HEK293 (cell line): ENCODE data around the gene MRTFA.
A peak's percentile ranks its signal among the peaks of the same experiment; 100 is the strongest.

Experiments
- CTCF ChIA-PET: fragments of 350-600 bp; formaldehyde crosslinking; extraction: SDS; loops from one replicate; lab custom pipeline; 2021; ENCODE audit warnings: antibody characterized with exemption; lab: Yijun Ruan, JAX
- POLR2A ChIA-PET: fragments of 300-600 bp; formaldehyde crosslinking; extraction: SDS; loops from one replicate; lab custom pipeline; 2020; ENCODE audit warnings: antibody characterized with exemption, inconsistent platforms; lab: Yijun Ruan, JAX
- H3K27ac ChIP-seq: fragments of 200-500 bp; sonication (Bioruptor generic); 2 replicates; pipeline ENCODE4 v1.5.1; 2014; ENCODE audit warnings: low read depth, low read length, control low read depth, inconsistent platforms; ENCODE audit errors: extremely low read depth
- H3K36me3 ChIP-seq, 2 experiments: fragments of 200-500 bp in 1 of 2; sonication (Bioruptor generic) in 1 of 2; 1 replicate in 1 of 2; 2 replicates in 1 of 2; pipeline ENCODE4 v1.5.1; 2014 to 2017; ENCODE audit warnings: inconsistent platforms in 2 of 2, low read length in 2 of 2; ENCODE audit not compliant: control insufficient read depth in 2 of 2, insufficient read depth in 1 of 2
- H3K4me1 ChIP-seq: fragments of 200-500 bp; sonication (Bioruptor generic); 2 replicates; pipeline ENCODE4 v1.5.1; 2014; ENCODE audit warnings: mild to moderate bottlenecking, low read length, inconsistent platforms; ENCODE audit not compliant: control insufficient read depth, insufficient read depth
- H3K4me3 ChIP-seq: 2 replicates; pipeline ENCODE4 v1.5.1; 2011; ENCODE audit warnings: low read depth, mild to moderate bottlenecking, control low read depth, low read length, moderate library complexity
- H3K9me3 ChIP-seq: fragments of 200-500 bp; sonication (Bioruptor generic); 2 replicates; pipeline ENCODE4 v1.5.1; 2014; ENCODE audit warnings: low read depth, low read length, inconsistent platforms; ENCODE audit not compliant: control insufficient read depth, insufficient read depth
- KLF8 ChIP-seq: fragments of 450-650 bp; formaldehyde crosslinking; IDR thresholded peaks from 2 replicates; pipeline ENCODE4 v1.5.1; 2016; ENCODE audit warnings: missing biosample characterization, missing genetic modification characterization
- SCRT1 ChIP-seq: fragments of 450-650 bp; formaldehyde crosslinking; IDR thresholded peaks from 2 replicates; pipeline ENCODE4 v1.5.1; 2016; ENCODE audit warnings: missing biosample characterization, missing genetic modification characterization, borderline replicate concordance
- SCRT2 ChIP-seq: fragments of 450-650 bp; formaldehyde crosslinking; IDR thresholded peaks from 2 replicates; pipeline ENCODE4 v1.5.1; 2016; ENCODE audit warnings: missing biosample characterization, missing genetic modification characterization
- SP3 ChIP-seq: fragments of 450-650 bp; formaldehyde crosslinking; IDR thresholded peaks from 2 replicates; pipeline ENCODE4 v1.5.1; 2016; ENCODE audit warnings: missing biosample characterization, missing genetic modification characterization
- ZBTB8A ChIP-seq: fragments of 450-650 bp; formaldehyde crosslinking; IDR thresholded peaks from 2 replicates; pipeline ENCODE4 v1.5.1; 2016; ENCODE audit warnings: missing biosample characterization, missing genetic modification characterization
- ZIC2 ChIP-seq: fragments of 450-650 bp; formaldehyde crosslinking; IDR thresholded peaks from 2 replicates; pipeline ENCODE4 v1.5.1; 2016; ENCODE audit warnings: missing biosample characterization, missing genetic modification characterization
- ZNF114 ChIP-seq: fragments of 450-650 bp; formaldehyde crosslinking; IDR thresholded peaks from 2 replicates; pipeline ENCODE4 v1.5.0; 2017; ENCODE audit warnings: missing biosample characterization, missing genetic modification characterization
- ZNF174 ChIP-seq: fragments of 450-650 bp; formaldehyde crosslinking; IDR thresholded peaks from 2 replicates; pipeline ENCODE4 v1.5.0; 2017; ENCODE audit warnings: missing biosample characterization, mild to moderate bottlenecking, missing genetic modification characterization
- ZNF37A ChIP-seq: fragments of 450-650 bp; IDR thresholded peaks from 2 replicates; pipeline ENCODE4 v1.5.1; 2018; ENCODE audit warnings: missing biosample characterization, missing genetic modification characterization
- ZNF394 ChIP-seq: fragments of 450-650 bp; formaldehyde crosslinking; IDR thresholded peaks from 2 replicates; pipeline ENCODE4 v1.5.1; 2016; ENCODE audit warnings: missing biosample characterization, missing genetic modification characterization, mild to moderate bottlenecking, moderate library complexity, borderline replicate concordance
- ZNF423 ChIP-seq: fragments of 450-650 bp; formaldehyde crosslinking; IDR thresholded peaks from 2 replicates; pipeline ENCODE4 v1.5.1; 2016; ENCODE audit warnings: missing biosample characterization, missing genetic modification characterization
- ZNF433 ChIP-seq: fragments of 450-650 bp; formaldehyde crosslinking; IDR thresholded peaks from 2 replicates; pipeline ENCODE4 v1.5.1; 2016; ENCODE audit warnings: missing biosample characterization, missing genetic modification characterization, low read depth
- ZNF571 ChIP-seq: fragments of 450-650 bp; formaldehyde crosslinking; IDR thresholded peaks from 2 replicates; pipeline ENCODE4 v1.5.0; 2017; ENCODE audit warnings: missing biosample characterization, missing genetic modification characterization
- ZNF776 ChIP-seq: fragments of 450-650 bp; formaldehyde crosslinking; IDR thresholded peaks from 2 replicates; pipeline ENCODE4 v1.5.0; 2017; ENCODE audit warnings: missing biosample characterization, missing genetic modification characterization, borderline replicate concordance
- TF ChIP-seq, protein P1 (sequence below): fragments of 450-650 bp; formaldehyde crosslinking; IDR thresholded peaks from 2 replicates; pipeline ENCODE4 v1.5.1; 2016; ENCODE audit warnings: missing biosample characterization, missing genetic modification characterization, borderline replicate concordance
- TF ChIP-seq, protein P2 (sequence below): fragments of 450-650 bp; formaldehyde crosslinking; IDR thresholded peaks from 2 replicates; pipeline ENCODE4 v1.5.1; 2016; ENCODE audit warnings: missing biosample characterization, missing genetic modification characterization
- TF ChIP-seq, protein P3 (sequence below): fragments of 450-650 bp; formaldehyde crosslinking; IDR thresholded peaks from 2 replicates; pipeline ENCODE4 v1.5.1; 2016; ENCODE audit warnings: missing biosample characterization, missing genetic modification characterization
- TF ChIP-seq, protein P4 (sequence below): fragments of 450-650 bp; formaldehyde crosslinking; IDR thresholded peaks from 2 replicates; pipeline ENCODE4 v1.5.1; 2017; ENCODE audit warnings: missing biosample characterization, missing genetic modification characterization

MRTFA gene

DNA sequence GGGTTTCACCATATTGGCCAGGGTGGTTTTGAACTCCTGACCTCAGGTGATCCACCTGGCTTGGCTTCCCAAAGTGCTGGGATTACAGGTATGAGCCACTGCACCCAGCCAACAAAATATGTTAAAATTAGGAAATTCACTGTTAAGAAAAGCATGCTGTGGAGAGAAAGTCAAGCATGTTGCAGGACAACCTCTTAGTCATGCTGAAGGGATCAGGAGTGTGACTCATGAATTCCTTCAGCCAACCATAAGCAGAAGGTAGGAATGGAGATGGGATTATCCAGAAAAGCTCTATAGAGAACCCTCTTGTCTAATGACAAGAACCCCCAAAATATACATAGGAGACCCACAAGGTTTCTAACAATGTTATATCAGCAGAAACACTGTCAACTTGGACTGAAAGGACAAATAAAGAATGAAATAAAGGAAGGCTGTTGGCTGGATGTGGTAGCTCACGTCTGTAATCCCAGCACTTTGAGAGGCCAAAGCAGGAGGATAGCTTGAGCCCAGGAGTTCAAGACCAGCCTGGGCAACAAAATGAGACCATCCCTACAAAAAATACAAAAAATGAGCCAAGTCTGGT, 16.0 kb downstream of the MRTFA start (continued):
- no peak for TF ChIP-seq ZNF776
- no peak for TF ChIP-seq ZNF37A (tag by site-specific recombination)
- TF ChIP-seq ZNF394 (tag by site-specific recombination): no peak
- TF ChIP-seq, protein P1, sequence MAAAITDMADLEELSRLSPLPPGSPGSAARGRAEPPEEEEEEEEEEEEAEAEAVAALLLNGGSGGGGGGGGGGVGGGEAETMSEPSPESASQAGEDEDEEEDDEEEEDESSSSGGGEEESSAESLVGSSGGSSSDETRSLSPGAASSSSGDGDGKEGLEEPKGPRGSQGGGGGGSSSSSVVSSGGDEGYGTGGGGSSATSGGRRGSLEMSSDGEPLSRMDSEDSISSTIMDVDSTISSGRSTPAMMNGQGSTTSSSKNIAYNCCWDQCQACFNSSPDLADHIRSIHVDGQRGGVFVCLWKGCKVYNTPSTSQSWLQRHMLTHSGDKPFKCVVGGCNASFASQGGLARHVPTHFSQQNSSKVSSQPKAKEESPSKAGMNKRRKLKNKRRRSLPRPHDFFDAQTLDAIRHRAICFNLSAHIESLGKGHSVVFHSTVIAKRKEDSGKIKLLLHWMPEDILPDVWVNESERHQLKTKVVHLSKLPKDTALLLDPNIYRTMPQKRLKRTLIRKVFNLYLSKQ (tag by site-specific recombination): no peak
- TF ChIP-seq, protein P2, sequence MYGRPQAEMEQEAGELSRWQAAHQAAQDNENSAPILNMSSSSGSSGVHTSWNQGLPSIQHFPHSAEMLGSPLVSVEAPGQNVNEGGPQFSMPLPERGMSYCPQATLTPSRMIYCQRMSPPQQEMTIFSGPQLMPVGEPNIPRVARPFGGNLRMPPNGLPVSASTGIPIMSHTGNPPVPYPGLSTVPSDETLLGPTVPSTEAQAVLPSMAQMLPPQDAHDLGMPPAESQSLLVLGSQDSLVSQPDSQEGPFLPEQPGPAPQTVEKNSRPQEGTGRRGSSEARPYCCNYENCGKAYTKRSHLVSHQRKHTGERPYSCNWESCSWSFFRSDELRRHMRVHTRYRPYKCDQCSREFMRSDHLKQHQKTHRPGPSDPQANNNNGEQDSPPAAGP (tag by site-specific recombination): no peak
- TF ChIP-seq ZIC2 (tag by site-specific recombination): no peak
- TF ChIP-seq, protein P3, sequence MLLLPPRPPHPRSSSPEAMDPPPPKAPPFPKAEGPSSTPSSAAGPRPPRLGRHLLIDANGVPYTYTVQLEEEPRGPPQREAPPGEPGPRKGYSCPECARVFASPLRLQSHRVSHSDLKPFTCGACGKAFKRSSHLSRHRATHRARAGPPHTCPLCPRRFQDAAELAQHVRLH (tag by site-specific recombination): peak; percentile 17; the same call in 1 of the 2 replicates

DNA sequence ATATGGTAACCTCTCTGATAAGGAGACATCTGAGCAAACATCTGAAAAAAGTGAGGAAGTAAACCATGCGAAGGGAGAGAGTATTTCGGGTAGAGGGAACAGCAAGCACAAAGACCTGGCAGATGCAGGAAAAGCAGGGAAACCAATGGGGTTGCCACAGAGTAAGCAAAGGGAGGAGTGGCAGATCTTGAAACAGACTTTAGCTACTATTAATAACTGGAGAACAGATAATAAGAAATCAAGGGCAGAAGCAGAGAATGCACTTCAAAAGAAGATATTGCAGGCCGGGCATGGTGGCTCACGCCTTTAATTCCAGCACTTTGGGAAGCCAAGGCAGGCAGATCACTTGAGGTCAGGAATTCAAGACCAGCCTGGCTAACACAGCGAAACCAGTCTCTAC, 18.1 kb downstream of the MRTFA start:
- TF ChIP-seq, protein P4, sequence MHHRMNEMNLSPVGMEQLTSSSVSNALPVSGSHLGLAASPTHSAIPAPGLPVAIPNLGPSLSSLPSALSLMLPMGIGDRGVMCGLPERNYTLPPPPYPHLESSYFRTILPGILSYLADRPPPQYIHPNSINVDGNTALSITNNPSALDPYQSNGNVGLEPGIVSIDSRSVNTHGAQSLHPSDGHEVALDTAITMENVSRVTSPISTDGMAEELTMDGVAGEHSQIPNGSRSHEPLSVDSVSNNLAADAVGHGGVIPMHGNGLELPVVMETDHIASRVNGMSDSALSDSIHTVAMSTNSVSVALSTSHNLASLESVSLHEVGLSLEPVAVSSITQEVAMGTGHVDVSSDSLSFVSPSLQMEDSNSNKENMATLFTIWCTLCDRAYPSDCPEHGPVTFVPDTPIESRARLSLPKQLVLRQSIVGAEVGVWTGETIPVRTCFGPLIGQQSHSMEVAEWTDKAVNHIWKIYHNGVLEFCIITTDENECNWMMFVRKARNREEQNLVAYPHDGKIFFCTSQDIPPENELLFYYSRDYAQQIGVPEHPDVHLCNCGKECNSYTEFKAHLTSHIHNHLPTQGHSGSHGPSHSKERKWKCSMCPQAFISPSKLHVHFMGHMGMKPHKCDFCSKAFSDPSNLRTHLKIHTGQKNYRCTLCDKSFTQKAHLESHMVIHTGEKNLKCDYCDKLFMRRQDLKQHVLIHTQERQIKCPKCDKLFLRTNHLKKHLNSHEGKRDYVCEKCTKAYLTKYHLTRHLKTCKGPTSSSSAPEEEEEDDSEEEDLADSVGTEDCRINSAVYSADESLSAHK: peak; percentile 74
- TF ChIP-seq SP3 (tag by site-specific recombination): no peak
- no peaks in the 10 kb centered on the region; the same call in 1 of the 2 replicates for H3K9me3 ChIP-seq
- H3K36me3 ChIP-seq: peaks cover 0 to 4% of the 10 kb centered on the region in 2 experiments; a peak in 1 of 3 replicates
- H3K27ac ChIP-seq: no peak overlapping the region
- H3K4me1 ChIP-seq: peaks cover 2% of the 10 kb centered on the region
- POLR2A ChIA-PET: interaction anchor here (0.7 kb wide), 1 partner anchor 201 kb away, joined by 4 read pairs; no protein-coding TSS in a partner anchor
- no peak overlapping the region for H3K4me3 ChIP-seq
- CTCF ChIA-PET: no interaction called here

DNA sequence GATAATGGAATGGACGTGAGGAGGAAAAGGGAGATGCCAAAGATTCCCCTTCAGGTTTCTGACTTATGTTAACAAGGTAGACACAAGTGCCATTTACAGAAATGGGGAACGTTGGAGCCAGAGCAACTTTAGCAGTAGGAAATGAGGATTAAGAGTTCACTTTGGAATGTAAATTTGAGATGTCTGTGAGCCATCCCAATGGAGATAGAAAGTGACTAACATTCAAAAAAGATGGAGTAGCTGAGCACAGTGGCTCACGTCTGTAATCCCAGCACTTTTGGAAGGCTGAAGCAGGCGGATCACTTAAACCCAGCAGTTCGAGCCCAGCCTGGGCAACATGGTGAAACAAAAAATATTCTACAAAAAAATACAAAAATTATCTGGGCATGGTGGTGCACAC, 19.9 kb downstream of the MRTFA start:
- TF ChIP-seq ZNF394 (tag by site-specific recombination) (0 out of 2 replicates have a peak, but pooled peaks have one; percentile 25), KLF8 (no peak), ZBTB8A (no peak)
- no peaks in the 10 kb centered on the region for H3K9me3 ChIP-seq
- H3K4me1 ChIP-seq: peaks cover 20% of the 10 kb centered on the region
- H3K4me3 ChIP-seq: no peak overlapping the region
- ChIA-PET CTCF (interaction anchor here (1.1 kb wide), 1 partner anchor 10 kb away, joined by 3 read pairs; no protein-coding TSS in a partner anchor), POLR2A (interaction anchor here (1.3 kb wide), 1 partner anchor 10 kb away, joined by 5 read pairs; no protein-coding TSS in a partner anchor)
- peaks cover 0 to 4% of the 10 kb centered on the region in 2 experiments; a peak in 1 of 3 replicates for H3K36me3 ChIP-seq
- H3K27ac ChIP-seq: no peak overlapping the region

DNA sequence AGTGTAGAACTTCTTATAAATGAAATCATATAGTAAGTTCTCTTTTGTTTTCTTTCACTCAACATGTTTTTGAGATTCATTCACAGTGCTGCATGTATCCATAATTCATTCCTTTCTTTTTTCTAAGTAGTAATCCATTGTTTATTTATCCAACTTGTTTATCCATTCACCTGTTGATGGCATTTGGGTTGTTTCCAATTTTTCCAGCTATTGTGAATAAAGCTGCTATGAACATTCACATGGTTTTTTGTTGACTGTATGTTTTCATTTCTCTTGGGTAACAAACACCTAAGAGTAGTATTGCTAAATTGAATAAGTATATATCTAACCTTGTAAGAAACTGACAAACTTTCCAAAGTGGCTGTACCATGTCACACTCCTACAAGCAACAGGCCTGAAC, 23.5 kb downstream of the MRTFA start:
- TF ChIP-seq SCRT1 (peak; percentile 93), ZNF114 (tag by site-specific recombination) (no peak), ZNF571 (tag by site-specific recombination) (no peak), ZNF423 (no peak), ZNF433 (no peak), ZIC2 (tag by site-specific recombination) (no peak), ZNF174 (tag by site-specific recombination) (no peak), SCRT2 (tag by site-specific recombination) (peak; percentile 97)
- Histone ChIP-seq H3K36me3 (peaks cover 0 to 4% of the 10 kb centered on the region in 2 experiments; a peak in 1 of 3 replicates), H3K4me1 (peaks cover 33% of the 10 kb centered on the region), H3K9me3 (no peaks in the 10 kb centered on the region), H3K4me3 (no peak overlapping the region), H3K27ac (no peak overlapping the region)
- ChIA-PET CTCF (interaction anchor here (0.7 to 0.8 kb wide), 2 partner anchors 11 to 176 kb away, joined by 3 to 4 read pairs; no protein-coding TSS in a partner anchor), POLR2A (no interaction called here)
